Heart left ventricle (tissue), 16 donors: ENCODE measurements around the gene ZNF280B. TPM values are rescaled to one million over a fixed set of nuclear protein-coding genes. Genes with fewer than 3 reads are reported as not detected.
"Not testable (repeated sequence)": the region's sequence is repeated elsewhere in the genome, so short reads cannot be mapped to it uniquely, and the experiment has no call there.

Experiments
- ATAC-seq, 4 donors: fragments of 200-7000 bp; cut with Tn5 transposase; one replicate each; pipeline ENCODE4 v1.9.1; 2020 to 2022; ENCODE audit warnings: moderate library complexity in 4 of 4, mild to moderate bottlenecking in 3 of 4, moderate number of reproducible peaks in 1 of 4
- DNase-seq, 5 donors: peaks; one replicate each; pipeline ENCODE4 v3.0.0-alpha.2; 2020
- H3K27ac ChIP-seq, 12 donors: fragments of 200-600 bp; sonication (generic) in 4 of 12; one replicate each; pipeline versions ENCODE4 v1.5.0 to v1.8.0; 2016 to 2022; ENCODE audit warnings: mild to moderate bottlenecking in 2 of 12
- H3K27me3 ChIP-seq, 9 donors: fragments of 200-600 bp; sonication (generic) in 2 of 9; one replicate each; pipeline versions ENCODE4 v1.5.1 to v1.8.0; 2016 to 2022; ENCODE audit warnings: mild to moderate bottlenecking in 3 of 9
- H3K36me3 ChIP-seq, 9 donors: fragments of 200-600 bp; sonication (generic) in 2 of 9; one replicate each; pipeline versions ENCODE4 v1.5.0 to v1.8.0; 2018 to 2022; ENCODE audit warnings: mild to moderate bottlenecking in 2 of 9
- H3K4me1 ChIP-seq, 12 donors: fragments of 200-600 bp; sonication (generic) in 4 of 12; one replicate each; pipeline versions ENCODE4 v1.5.0 to v1.8.0; 2016 to 2022; ENCODE audit warnings: mild to moderate bottlenecking in 3 of 12
- H3K4me3 ChIP-seq, 12 donors: fragments of 200-600 bp; sonication (generic) in 4 of 12; one replicate each; pipeline versions ENCODE4 v1.5.0 to v1.8.0; 2017 to 2022; ENCODE audit warnings: mild to moderate bottlenecking in 9 of 12, moderate library complexity in 4 of 12
- H3K9me3 ChIP-seq, 12 donors: fragments of 200-600 bp; sonication (generic) in 4 of 12; one replicate each; pipeline versions ENCODE4 v1.5.0 to v1.8.0; 2016 to 2022; ENCODE audit warnings: mild to moderate bottlenecking in 1 of 12
- CTCF ChIP-seq, 12 donors: fragments of 200-600 bp; sonication (generic) in 4 of 12; IDR thresholded peaks; one replicate each; pipeline versions ENCODE4 v1.5.0 to v1.8.0; 2018 to 2022; ENCODE audit warnings: antibody characterized with exemption in 12 of 12, mild to moderate bottlenecking in 5 of 12
- POLR2A ChIP-seq, 2 donors: fragments of 450-650 bp; IDR thresholded peaks; one replicate each; pipeline ENCODE4 v1.6.1; 2017; ENCODE audit warnings: antibody characterized with exemption in 2 of 2, mild to moderate bottlenecking in 2 of 2, moderate library complexity in 2 of 2
- WGBS, 4 donors: extraction: QIAGEN DNeasy Blood & Tissue Kit in 2 of 4; methylation state at CpG; one replicate each; pipeline versions ENCODE4 v1.1.5 to v1.1.7; 2013 to 2018; 5-methylcytosine and 5-hydroxymethylcytosine counted together
- intact Hi-C, 10 donors: fragments of 100-400 bp; cut with DNase I; formaldehyde crosslinking; loops; one replicate each; pipeline versions ENCODE4 v1.11.1 to v1.14.2; 2022
- polyA plus RNA-seq, 2 donors: library from polyadenylated mRNA; stranded (reverse); fragments of 200-250 nt; gene quantifications; one replicate each; pipeline ENCODE4 v1.2.3, GENCODE V29; 2013
- total RNA-seq, 9 donors: library from RNA; depleted of rRNA in 2 of 9; stranded (reverse); fragments of >200 nt in 2 of 9; fragmentation: NEBNext Ultra II Directional in 3 of 9; extraction: Animal tissue kit (Norgen Biotek cat#: 25700) in 3 of 9; gene quantifications; one replicate each; pipeline versions ENCODE4 v1.1.0 to v1.2.4, GENCODE V29; 2016 to 2023
- donor health status: ischemic (EF 13 %, LVEDD 7.1; RV severe dilation, severe dysfunction).
- donor health status: healthy with polysubstance abuse.
- donor health status: DM: no; HTN: yes; CAD: no.
- donor health status: DM: no; HTN: no; CAD: no.
- donor health status: ischemic (EF 25% LVEDD 6.9; RV normal size, moderate dysfunction).
- donor health status: ischemic (EF 25% LVEDD 5.7; RV mildly dilated, moderate dysfunction).
- donor health status: healthy.
- donor health status: DM: yes; HTN: yes; CAD: no.
- donor health status: ischemic (EF 35%, LVEDD 5.7; RV mildly dilated, moderate dysfunction).
- donor health status: nonischemic (EF 11% LVEDD 7.7; RV severe dilation, severe dysfunction).
- donor health status: DM: yes; HTN: yes; CAD: no.
- donor health status: PGD.
- donor health status: ischemic (EF 29% LVEDD 5.4; RV normal size, mild dysfunction).
- donor health status: nonischemic (EF 23%, LVEDD 6.1; RV moderate dilation, normal function).

ZNF280B gene
- total and polyA plus RNA-seq, 11 donors: 0.06 to 1.5 (median 0.65) TPM

- no peak overlapping the region for H3K27ac ChIP-seq
- H3K4me3 ChIP-seq: no peak overlapping the region
- no peaks in the 10 kb centered on the region for H3K4me1 ChIP-seq
- 52 to 59% (median 55%) methylated on average over 5 of the region's 5 CpGs for WGBS, 4 donors
- TF ChIP-seq POLR2A (IDR thresholded peaks at IDR 0.05) (no peak), CTCF (IDR thresholded peaks at IDR 0.05) (no peak)
- peaks cover 0 to 39% (median 2%) of the 10 kb centered on the region in 9 donors for H3K27me3 ChIP-seq
- intact Hi-C loops: no loop called here
- H3K9me3 ChIP-seq: no peaks in the 10 kb centered on the region
- DNase-seq (no peak), ATAC-seq (no peak)
- no peaks in the 10 kb centered on the region for H3K36me3 ChIP-seq
These were observed 11.0 kb upstream of the ZNF280B start for GRCh38 chr22:22519591-22519990.

- DNase-seq (no peak), ATAC-seq (no peak)
- Histone ChIP-seq H3K27me3 (peaks cover 0 to 39% (median 6%) of the 10 kb centered on the region in 9 donors), H3K9me3 (no peaks in the 10 kb centered on the region), H3K36me3 (no peaks in the 10 kb centered on the region), H3K4me3 (no peak overlapping the region), H3K27ac (no peak overlapping the region), H3K4me1 (no peaks in the 10 kb centered on the region)
- WGBS, 4 donors: 60 to 66% (median 63%) methylated on average over 4 of the region's 4 CpGs
- TF ChIP-seq CTCF (IDR thresholded peaks at IDR 0.05) (no peak), POLR2A (IDR thresholded peaks at IDR 0.05) (no peak)
- intact Hi-C loops: no loop called here
These were observed 8.4 kb upstream of the ZNF280B start for GRCh38 chr22:22516992-22517391.

DNA sequence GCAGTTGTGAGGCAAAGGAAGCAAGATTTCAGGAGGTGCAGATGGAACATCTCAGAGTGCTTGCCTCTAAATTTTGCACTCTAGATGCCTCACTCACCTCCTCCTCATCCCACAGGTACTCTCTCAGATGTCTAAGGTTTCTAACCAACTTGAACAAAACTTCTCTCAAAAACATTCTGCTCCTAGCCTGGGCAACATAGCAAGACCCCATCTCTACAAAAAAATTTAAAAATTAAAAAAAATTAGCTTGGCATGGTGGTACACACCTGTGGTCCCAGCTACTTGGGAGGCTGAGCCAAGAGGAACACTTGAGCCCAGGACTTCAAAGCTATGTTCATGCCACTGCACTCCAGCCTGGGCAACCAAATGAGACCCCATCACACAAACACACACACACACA, 7.3 kb upstream of the ZNF280B start:
- Histone ChIP-seq H3K27me3 (peaks cover 0 to 40% (median 6%) of the 10 kb centered on the region in 9 donors), H3K4me3 (no peak overlapping the region), H3K27ac (no peak overlapping the region), H3K9me3 (peaks cover 0 to 3% (median 0%) of the 10 kb centered on the region in 12 donors), H3K4me1 (no peaks in the 10 kb centered on the region), H3K36me3 (no peaks in the 10 kb centered on the region)
- intact Hi-C loops: no loop called here
- TF ChIP-seq CTCF (IDR thresholded peaks at IDR 0.05): no peak
- no peak for DNase-seq
- ATAC-seq: no peak

DNA sequence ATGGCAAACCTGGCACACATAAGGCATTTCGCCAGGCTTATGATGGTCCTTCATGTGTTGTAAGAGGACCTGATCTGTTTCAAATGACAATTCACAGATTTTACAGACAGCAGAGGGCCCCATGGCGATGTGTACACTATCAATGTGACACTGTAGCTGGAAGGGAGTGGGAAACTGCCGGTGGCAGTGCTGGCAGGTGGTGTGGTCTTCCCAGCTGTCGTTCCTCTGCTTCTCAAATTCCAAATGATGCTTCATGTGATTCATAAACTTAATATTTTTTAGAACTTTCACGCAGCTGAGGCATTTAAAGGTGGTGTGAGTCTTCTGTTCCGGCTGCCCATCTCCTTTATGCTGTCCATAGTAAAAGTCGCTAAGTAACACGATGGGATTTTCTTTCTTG, 5.9 kb upstream of the ZNF280B start:
- H3K4me3 ChIP-seq, H3K36me3 ChIP-seq, intact Hi-C loops, H3K27ac ChIP-seq, ATAC-seq, H3K4me1 ChIP-seq, DNase-seq: not testable (repeated sequence)
- WGBS, 4 donors: 63 to 72% (median 63%) methylated on average over 8 of the region's 8 CpGs
- Histone ChIP-seq H3K9me3 (peaks cover 0 to 16% (median 9%) of the 10 kb centered on the region in 12 donors), H3K27me3 (peaks cover 0 to 38% (median 6%) of the 10 kb centered on the region in 9 donors)

- H3K9me3 ChIP-seq: peaks cover 0 to 22% (median 12%) of the 10 kb centered on the region in 12 donors
- ATAC-seq (no peak), DNase-seq (no peak)
- H3K4me3 ChIP-seq: no peak overlapping the region
- WGBS, 4 donors: 84 to 92% (median 87%) methylated on average over 2 of the region's 2 CpGs
- H3K27me3 ChIP-seq: peaks cover 0 to 30% (median 6%) of the 10 kb centered on the region in 9 donors
- H3K27ac ChIP-seq: no peak overlapping the region
- H3K36me3 ChIP-seq: no peaks in the 10 kb centered on the region
- no peak for TF ChIP-seq CTCF (IDR thresholded peaks at IDR 0.05)
- TF ChIP-seq POLR2A (IDR thresholded peaks at IDR 0.05): no peak
- peaks cover 0 to 3% (median 0%) of the 10 kb centered on the region in 12 donors for H3K4me1 ChIP-seq
- intact Hi-C loops: no loop called here
These were observed 5.1 kb upstream of the ZNF280B start for GRCh38 chr22:22513619-22514018.
